Globus pallidus (tissue), 1 donor: Measurements from ENCODE around the gene MX1.

ENCODE experiments used
- DNase-seq: peaks from one replicate; pipeline ENCODE4 v3.0.0-alpha.2; 2015; ENCODE audit warnings: low spot score

Gene MX1

GRCh38 chr21:41491412-41491811 is 65.4 kb downstream of the MX1 start:
- DNase-seq: no peak

- no peak for DNase-seq
These were observed 68.2 kb downstream of the MX1 start for GRCh38 chr21:41494242-41494641.

DNA sequence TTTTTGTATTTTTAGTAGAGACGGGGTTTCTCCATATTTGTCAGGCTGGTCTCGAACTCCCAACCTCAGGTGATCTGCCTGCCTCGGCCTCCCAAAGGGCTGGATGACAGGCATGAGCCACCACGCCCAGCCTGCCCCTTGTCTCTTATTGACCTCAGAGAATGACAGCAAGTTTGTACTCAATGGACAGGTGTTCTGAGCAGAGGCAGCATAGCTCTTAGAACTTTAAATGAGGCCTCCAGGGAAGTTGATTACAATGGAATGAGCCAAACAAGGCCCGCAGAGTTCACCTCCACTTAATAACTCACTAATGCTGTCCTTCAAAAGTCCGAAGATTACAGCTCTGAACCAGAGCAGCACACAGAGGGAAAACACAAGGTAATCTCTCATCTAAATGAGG is 71.0 kb downstream of the MX1 start:
- DNase-seq: no peak

DNA sequence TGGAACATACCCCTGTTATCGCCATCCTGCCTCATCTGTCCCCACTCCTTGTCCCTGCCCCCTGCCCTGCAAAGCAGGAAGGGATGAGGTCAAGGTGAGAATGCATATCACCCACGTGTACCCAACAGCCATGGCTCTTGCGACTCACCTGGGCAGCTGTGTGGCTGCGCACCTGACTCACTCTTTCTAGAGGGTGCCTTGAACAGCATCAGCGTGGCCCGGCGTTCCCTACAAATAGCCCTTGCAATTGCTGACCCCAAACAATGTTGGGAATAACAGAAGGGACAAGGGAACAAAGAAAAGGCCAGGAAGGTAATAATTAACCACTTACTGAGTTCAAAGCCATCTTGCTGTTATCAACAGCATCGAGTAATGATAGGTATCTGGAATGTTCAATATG is 71.7 kb downstream of the MX1 start:
- DNase-seq: no peak

DNA sequence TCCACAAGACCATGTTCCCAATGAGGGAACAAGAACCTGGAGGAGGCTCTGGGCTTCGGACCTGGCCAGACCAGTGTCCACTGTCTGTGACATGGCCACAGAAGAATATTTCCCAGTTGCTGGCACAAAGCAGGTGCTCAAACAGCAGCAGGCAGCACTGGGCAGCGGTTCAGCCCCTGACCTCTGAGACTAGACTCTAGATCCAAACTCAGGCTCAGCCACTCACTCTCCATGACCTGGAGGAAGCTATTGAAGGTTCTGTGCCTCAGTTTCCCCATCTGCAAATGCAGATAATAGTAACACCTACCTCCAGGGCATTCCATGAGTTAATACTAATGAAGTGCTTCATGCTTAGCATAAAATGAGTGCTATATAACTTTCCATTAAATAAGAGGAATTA is 73.9 kb downstream of the MX1 start:
- DNase-seq: no peak

DNA sequence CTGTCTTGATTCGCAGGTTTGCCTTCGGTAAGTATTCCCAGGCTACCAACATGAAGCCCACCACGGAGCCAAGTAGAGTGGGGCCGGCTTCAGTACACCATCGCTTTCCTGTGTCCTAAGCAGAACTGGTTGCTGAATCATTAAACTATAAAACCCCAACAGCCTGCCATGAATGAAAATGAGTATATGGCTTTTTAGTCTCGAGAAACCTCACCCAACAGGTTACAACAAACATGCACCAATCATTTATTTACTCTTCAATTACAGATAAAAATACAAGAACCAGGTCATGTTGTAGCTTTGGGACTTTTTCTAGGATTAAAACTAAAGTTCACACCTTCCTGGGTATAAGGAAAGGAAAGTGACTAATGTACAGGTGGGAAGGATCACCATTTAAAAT is 74.3 kb downstream of the MX1 start:
- no peak for DNase-seq

DNA sequence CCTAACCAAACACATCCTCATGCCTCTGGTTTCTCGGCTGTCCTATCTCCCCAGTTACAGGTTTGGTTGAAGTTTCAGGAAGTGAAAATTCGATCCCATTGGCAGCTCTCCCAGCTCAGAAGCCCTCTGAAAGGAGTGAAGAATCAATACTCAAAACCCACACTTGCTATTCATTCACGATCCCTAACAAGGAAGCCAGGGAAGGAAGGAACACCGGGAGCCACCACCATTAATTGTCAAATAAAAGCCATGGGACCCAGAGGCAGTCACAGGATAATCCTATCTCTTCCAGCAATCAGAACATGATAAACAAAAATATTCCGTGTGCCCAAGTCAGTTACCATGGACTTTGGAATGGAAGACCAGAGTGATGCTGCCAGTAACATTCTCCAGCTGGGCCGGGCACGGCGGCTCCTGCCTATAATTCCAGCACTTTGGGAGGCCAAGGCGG is 74.9 kb downstream of the MX1 start:
- no peak for DNase-seq

- no peak for DNase-seq
These were observed 75.9 kb downstream of the MX1 start for GRCh38 chr21:41501919-41502318.

DNA sequence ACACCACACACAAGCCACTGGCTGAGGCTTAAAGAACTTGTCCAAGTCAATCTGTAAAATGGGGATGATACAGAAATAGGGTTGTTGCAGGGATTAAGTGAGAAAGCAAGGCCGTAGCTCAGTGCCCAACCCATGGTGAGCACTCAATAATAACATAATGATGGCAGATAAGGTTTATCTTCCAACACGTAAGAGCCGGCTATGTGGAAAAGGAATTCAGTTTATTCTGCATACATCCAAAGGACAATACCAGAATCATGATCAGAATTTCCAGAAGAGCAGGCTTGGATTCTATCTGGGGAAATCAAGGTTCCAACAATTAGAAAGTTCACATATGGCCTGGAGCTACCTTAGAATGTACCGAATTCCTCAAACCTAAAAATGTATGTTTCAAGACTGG is 77.3 kb downstream of the MX1 start:
- no peak for DNase-seq

DNA sequence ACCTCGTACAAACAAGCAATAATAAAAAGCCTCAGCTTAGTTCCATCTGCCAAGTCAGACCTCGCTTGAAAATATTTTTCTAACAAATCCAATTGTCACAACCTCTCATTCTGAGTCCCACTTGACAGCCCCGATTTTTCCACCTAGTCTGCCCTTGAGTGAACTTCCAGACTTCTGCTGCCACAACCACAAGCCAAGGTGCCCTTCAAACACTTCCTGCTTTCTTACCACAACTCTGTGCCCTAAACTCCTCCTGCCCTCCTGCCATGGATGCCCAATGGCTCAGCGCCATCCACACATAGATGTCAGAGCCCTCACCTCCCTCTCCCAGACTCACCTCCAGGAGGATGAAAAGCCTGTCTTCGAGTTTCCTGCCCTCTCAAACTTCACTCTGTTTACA is 78.0 kb downstream of the MX1 start:
- no peak for DNase-seq

- no peak for DNase-seq
These were observed 80.1 kb downstream of the MX1 start for GRCh38 chr21:41506005-41506594.

- no peak for DNase-seq
These were observed 80.8 kb downstream of the MX1 start for GRCh38 chr21:41506611-41507520.

DNA sequence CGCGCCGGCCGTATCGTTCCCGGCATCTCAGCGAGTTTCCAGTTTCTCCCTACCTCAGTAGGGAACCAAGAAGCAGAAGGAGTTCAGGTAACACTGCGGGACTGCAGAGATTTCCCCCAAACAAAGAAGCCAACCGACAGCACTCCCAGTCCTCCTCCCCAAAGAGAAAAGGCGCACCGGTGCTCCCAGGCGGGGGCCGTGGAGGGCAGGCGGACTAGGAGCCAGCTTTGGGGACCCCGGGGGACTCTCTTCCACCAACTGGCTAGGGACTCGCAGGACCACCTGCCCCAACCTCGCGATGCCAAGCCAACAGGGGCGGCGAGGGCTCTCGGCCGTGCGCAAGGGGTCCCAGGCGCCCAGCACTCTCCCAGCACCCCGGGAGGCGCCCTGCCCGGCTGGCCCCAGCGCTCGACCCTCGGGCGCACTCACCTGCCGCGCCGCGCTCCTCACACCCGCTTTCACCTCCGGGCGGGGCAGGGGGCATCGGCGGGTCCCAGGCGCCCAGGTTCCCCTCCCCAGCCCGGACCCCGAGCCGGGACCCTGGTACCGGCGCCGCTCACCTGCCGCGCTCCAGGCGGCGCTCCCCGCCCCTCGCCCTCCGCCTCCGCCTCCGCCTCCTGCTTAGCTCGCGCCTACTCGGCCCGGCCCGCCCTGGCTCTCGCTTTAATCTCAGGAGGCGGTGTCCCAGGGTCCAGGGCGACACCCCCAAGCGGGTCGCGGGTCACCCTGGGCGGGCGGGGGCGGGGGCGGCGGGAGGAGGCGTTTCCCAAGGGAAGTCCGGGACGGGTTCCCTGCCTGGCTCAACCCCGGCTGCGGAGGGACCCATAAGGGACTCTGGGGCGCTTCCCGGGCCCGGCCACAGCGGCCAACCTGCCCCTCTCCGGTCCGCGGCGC is 81.7 kb downstream of the MX1 start, which contains the start of gene TMPRSS2:
TSS of gene TMPRSS2 (minus strand) at position 638 of the 894 bp plus-strand sequence. CDS start 10,025 bp downstream, outside the sequence.
- DNase-seq: no peak

DNA sequence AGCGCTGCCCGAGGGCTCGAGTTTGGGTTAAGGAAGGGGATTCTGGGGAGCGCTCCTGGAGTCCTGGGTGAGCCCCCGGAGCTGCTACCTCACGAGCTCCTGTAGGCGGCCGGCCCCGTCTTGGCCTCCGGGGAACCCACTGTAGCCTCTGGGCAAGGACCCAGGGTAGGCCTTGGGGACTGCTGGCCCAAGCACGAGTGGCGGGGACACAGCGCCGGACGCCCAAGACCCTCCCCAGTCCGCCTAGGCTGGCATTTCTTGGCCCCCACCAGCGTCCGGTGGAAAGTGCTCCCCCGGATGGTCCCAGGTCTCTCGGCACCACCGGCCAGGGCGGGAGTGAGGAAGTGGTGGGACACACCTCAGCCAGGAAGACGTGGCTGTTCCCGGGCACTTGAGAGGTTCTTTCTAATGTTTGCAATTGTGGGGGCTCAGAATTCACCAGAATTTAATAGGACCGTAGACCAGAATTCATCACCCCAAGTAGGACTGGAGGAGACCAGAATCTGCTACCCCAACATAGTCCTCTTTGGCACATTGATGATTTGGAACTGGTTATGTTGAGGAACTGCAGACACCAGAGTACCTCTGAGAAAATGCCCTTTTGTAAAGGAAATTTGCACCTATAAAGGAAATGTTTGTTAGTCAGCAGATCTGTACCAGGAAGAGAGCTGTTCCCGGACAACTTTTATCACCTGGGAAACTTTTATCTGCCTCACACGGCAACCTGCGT is 82.5 kb downstream of the MX1 start:
- DNase-seq: no peak
